Neural cell (in vitro differentiated cells): ENCODE data around the gene KRT2. TPM values are rescaled to one million over a fixed set of nuclear protein-coding genes. Genes with fewer than 3 reads are reported as not detected.

ENCODE experiments used
- H2AFZ ChIP-seq: fragments of 200-600, 300-800 bp; sonication (generic), shearing (Covaris generic); 2 replicates; pipeline ENCODE4 v1.6.0; 2014; ENCODE audit warnings: low read depth, mild to moderate bottlenecking, antibody characterized with exemption, low read length, moderate library complexity
- H3F3A ChIP-seq: fragments of 200-600 bp; shearing (Covaris generic); 2 replicates; pipeline ENCODE4 v1.6.1; 2016; ENCODE audit warnings: mild to moderate bottlenecking, moderate library complexity, mixed read lengths, antibody characterized with exemption, low read length; ENCODE audit not compliant: insufficient read depth, poor library complexity, severe bottlenecking
- H3K27ac ChIP-seq: fragments of 200-600, 300-800 bp; sonication (generic), shearing (Covaris generic); 2 replicates; pipeline ENCODE4 v1.5.1; 2014; ENCODE audit warnings: mild to moderate bottlenecking, low read length, moderate library complexity
- H3K27me3 ChIP-seq: fragments of 300-800, 200-600 bp; sonication (generic), shearing (Covaris generic); 2 replicates; pipeline ENCODE4 v1.6.0; 2014; ENCODE audit warnings: mild to moderate bottlenecking, low read depth, low read length, moderate library complexity; ENCODE audit not compliant: insufficient read depth
- H3K36me3 ChIP-seq: fragments of 300-800, 200-600 bp; sonication (generic), shearing (Covaris generic); 2 replicates; pipeline ENCODE4 v1.5.1; 2014; ENCODE audit warnings: mild to moderate bottlenecking, antibody characterized with exemption, low read length, moderate library complexity; ENCODE audit not compliant: insufficient read depth
- H3K4me2 ChIP-seq: fragments of 300-800, 200-600 bp; sonication (generic), shearing (Covaris generic); 2 replicates; pipeline ENCODE4 v1.6.0; 2014; ENCODE audit warnings: mild to moderate bottlenecking, low read length
- H3K4me3 ChIP-seq: fragments of 300-800, 200-600 bp; sonication (generic), shearing (Covaris generic); 2 replicates; pipeline ENCODE4 v1.5.1; 2014; ENCODE audit warnings: mild to moderate bottlenecking, low read length, moderate library complexity
- H3K79me2 ChIP-seq: fragments of 200-600 bp; shearing (Covaris generic); replicated peaks from 2 replicates; pipeline ENCODE4 v1.6.0; 2014; ENCODE audit warnings: mild to moderate bottlenecking, low read length, moderate library complexity; ENCODE audit not compliant: insufficient read depth
- H3K9ac ChIP-seq: fragments of 300-800, 200-600 bp; sonication (generic), shearing (Covaris generic); 2 replicates; pipeline ENCODE4 v1.6.1; 2016; ENCODE audit warnings: mild to moderate bottlenecking, low read length, mixed read lengths
- H3K9me2 ChIP-seq: fragments of 200-600 bp; shearing (Covaris generic); 2 replicates; pipeline ENCODE4 v1.6.1; 2016; ENCODE audit warnings: mild to moderate bottlenecking, low read length, mixed read lengths; ENCODE audit not compliant: insufficient read depth
- H3K9me3 ChIP-seq: fragments of 200-600, 300-800 bp; sonication (generic), shearing (Covaris generic); 2 replicates; pipeline ENCODE4 v1.6.1; 2016; ENCODE audit warnings: mild to moderate bottlenecking, mixed run types, low read length, moderate library complexity, mixed read lengths
- H4K20me1 ChIP-seq: fragments of 200-600 bp; shearing (Covaris generic); 2 replicates; pipeline ENCODE4 v1.6.1; 2016; ENCODE audit warnings: mild to moderate bottlenecking, mixed run types; ENCODE audit not compliant: insufficient read depth
- EP300 ChIP-seq: fragments of 450-650 bp; conservative IDR thresholded peaks from 2 replicates; pipeline ENCODE4 v1.6.1; 2014; ENCODE audit warnings: antibody characterized with exemption, mild to moderate bottlenecking, moderate library complexity; ENCODE audit not compliant: poor library complexity, severe bottlenecking
- EZH2 ChIP-seq: fragments of 200-600, 300-800 bp; shearing (Covaris generic), sonication (generic); IDR thresholded peaks from 2 replicates; pipeline ENCODE4 v1.6.1; 2014; ENCODE audit warnings: antibody characterized with exemption, low read length, borderline replicate concordance, mild to moderate bottlenecking; ENCODE audit not compliant: insufficient read depth, poor library complexity, severe bottlenecking
- MXI1 ChIP-seq: fragments of 450-650 bp; conservative IDR thresholded peaks from 2 replicates; pipeline ENCODE4 v1.6.1; 2014; ENCODE audit warnings: antibody characterized with exemption, mild to moderate bottlenecking; ENCODE audit not compliant: poor library complexity, severe bottlenecking
- POLR2AphosphoS5 ChIP-seq: IDR thresholded peaks from 2 replicates; pipeline ENCODE4 v1.6.1; 2012
- RAD21 ChIP-seq: fragments of 450-650 bp; conservative IDR thresholded peaks from 2 replicates; pipeline ENCODE4 v1.6.1; 2014; ENCODE audit warnings: antibody characterized with exemption, mild to moderate bottlenecking, moderate library complexity
- SMC3 ChIP-seq: fragments of 450-650 bp; conservative IDR thresholded peaks from 2 replicates; pipeline ENCODE4 v1.6.1; 2014; ENCODE audit warnings: antibody characterized with exemption, mild to moderate bottlenecking, moderate library complexity; ENCODE audit not compliant: poor library complexity
- TAF1 ChIP-seq: IDR thresholded peaks from 2 replicates; pipeline ENCODE4 v1.6.1; 2012; ENCODE audit warnings: low read depth
- polyA plus RNA-seq: library from polyadenylated mRNA; depleted of rRNA; stranded (reverse); fragments of >200 nt; gene quantifications from 2 replicates; pipeline ENCODE4 v1.2.3, GENCODE V29; 2014
- TF ChIP-seq, protein P1 (sequence below): fragments of 450-650 bp; IDR thresholded peaks from 2 replicates; pipeline ENCODE4 v1.5.1; 2014; ENCODE audit warnings: antibody characterized with exemption, mild to moderate bottlenecking, moderate library complexity; ENCODE audit not compliant: poor library complexity, severe bottlenecking
- TF ChIP-seq, protein P2 (sequence below): IDR thresholded peaks from 2 replicates; pipeline ENCODE4 v1.6.1; 2012; ENCODE audit warnings: borderline replicate concordance

KRT2 gene
- polyA plus RNA-seq, 1 donor from 2014 or later = not detected

DNA sequence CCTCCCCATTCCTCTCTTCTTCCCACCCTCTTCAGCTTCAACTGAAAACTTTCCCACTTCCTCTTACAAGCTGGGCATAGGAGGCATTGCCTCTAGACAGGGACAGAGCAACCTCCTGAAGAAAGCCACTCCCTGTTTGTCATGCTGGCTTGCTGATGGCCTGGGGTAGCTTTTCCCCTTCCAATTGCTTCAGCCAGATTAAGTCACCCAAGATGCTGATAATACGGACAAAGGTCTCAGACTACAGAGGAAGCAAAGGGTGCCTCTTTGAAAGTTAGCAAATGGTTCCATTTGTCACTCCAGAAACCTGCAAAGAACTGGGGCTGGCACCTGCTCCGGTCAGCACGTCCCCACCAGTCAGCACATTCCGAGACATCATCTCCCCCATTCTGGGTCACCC lies 6.0 kb downstream of the KRT2 start:
- Histone ChIP-seq H4K20me1 (no peaks in the 10 kb centered on the region), H3K4me3 (no peak overlapping the region), H2AFZ (no peak overlapping the region), H3K27ac (no peak overlapping the region), H3K9me3 (no peaks in the 10 kb centered on the region), H3K79me2 (no peaks in the 10 kb centered on the region), H3K36me3 (no peaks in the 10 kb centered on the region), H3K9me2 (no peaks in the 10 kb centered on the region), H3K4me2 (no peak overlapping the region), H3F3A (no peaks in the 10 kb centered on the region), H3K9ac (no peak overlapping the region), H3K27me3 (no peaks in the 10 kb centered on the region)
- TF ChIP-seq, protein P1, sequence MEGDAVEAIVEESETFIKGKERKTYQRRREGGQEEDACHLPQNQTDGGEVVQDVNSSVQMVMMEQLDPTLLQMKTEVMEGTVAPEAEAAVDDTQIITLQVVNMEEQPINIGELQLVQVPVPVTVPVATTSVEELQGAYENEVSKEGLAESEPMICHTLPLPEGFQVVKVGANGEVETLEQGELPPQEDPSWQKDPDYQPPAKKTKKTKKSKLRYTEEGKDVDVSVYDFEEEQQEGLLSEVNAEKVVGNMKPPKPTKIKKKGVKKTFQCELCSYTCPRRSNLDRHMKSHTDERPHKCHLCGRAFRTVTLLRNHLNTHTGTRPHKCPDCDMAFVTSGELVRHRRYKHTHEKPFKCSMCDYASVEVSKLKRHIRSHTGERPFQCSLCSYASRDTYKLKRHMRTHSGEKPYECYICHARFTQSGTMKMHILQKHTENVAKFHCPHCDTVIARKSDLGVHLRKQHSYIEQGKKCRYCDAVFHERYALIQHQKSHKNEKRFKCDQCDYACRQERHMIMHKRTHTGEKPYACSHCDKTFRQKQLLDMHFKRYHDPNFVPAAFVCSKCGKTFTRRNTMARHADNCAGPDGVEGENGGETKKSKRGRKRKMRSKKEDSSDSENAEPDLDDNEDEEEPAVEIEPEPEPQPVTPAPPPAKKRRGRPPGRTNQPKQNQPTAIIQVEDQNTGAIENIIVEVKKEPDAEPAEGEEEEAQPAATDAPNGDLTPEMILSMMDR = no peak
- TF ChIP-seq, protein P2, sequence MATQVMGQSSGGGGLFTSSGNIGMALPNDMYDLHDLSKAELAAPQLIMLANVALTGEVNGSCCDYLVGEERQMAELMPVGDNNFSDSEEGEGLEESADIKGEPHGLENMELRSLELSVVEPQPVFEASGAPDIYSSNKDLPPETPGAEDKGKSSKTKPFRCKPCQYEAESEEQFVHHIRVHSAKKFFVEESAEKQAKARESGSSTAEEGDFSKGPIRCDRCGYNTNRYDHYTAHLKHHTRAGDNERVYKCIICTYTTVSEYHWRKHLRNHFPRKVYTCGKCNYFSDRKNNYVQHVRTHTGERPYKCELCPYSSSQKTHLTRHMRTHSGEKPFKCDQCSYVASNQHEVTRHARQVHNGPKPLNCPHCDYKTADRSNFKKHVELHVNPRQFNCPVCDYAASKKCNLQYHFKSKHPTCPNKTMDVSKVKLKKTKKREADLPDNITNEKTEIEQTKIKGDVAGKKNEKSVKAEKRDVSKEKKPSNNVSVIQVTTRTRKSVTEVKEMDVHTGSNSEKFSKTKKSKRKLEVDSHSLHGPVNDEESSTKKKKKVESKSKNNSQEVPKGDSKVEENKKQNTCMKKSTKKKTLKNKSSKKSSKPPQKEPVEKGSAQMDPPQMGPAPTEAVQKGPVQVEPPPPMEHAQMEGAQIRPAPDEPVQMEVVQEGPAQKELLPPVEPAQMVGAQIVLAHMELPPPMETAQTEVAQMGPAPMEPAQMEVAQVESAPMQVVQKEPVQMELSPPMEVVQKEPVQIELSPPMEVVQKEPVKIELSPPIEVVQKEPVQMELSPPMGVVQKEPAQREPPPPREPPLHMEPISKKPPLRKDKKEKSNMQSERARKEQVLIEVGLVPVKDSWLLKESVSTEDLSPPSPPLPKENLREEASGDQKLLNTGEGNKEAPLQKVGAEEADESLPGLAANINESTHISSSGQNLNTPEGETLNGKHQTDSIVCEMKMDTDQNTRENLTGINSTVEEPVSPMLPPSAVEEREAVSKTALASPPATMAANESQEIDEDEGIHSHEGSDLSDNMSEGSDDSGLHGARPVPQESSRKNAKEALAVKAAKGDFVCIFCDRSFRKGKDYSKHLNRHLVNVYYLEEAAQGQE = no peak
- TF ChIP-seq SMC3 (no peak), TAF1 (no peak), RAD21 (no peak), MXI1 (no peak), EP300 (no peak), EZH2 (no peak), POLR2AphosphoS5 (no peak)

DNA sequence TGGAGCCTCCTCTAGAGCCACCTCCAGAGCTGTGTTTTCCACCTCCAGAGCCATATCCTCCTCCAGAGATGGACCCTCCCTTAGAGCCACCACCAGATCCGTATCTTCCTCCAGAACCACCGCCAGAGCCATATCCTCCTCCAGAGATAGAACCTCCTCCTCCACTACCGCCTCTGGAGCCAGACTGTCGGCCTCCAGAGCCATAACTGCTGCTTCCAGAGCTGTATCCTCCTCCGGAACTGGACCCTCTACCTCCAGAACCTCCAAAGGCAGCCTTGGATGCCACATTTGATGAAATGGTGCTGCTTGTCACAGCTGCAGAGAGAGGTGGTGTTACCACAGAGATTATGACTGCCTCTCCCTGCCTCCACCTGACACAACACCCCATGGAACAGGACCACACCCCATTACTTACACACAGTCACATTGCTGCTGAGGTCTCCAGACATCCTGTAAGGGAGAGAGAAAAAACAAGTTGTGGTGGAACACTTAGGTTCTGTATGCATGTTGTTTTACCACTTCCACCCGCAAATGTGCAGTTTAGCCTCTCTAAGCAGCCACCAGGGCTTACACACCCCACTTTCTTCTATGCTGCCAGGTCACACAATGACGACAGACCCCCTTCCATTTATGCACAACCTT lies 6.8 kb downstream of the KRT2 start:
- H3K4me2 ChIP-seq = no peak overlapping the region
- H3K27ac ChIP-seq = no peak overlapping the region
- TF ChIP-seq SMC3 = no peak
- TF ChIP-seq TAF1 = no peak
- no peak for TF ChIP-seq RAD21
- no peak for TF ChIP-seq EZH2
- TF ChIP-seq POLR2AphosphoS5 = no peak
- TF ChIP-seq, protein P2 = no peak
- no peak for TF ChIP-seq MXI1
- no peak for TF ChIP-seq EP300
- TF ChIP-seq, protein P1 = no peak
- no peaks in the 10 kb centered on the region for H3K36me3 ChIP-seq
- no peaks in the 10 kb centered on the region for H3K9me2 ChIP-seq
- H3F3A ChIP-seq = no peaks in the 10 kb centered on the region
- no peaks in the 10 kb centered on the region for H3K9me3 ChIP-seq
- H3K9ac ChIP-seq = no peak overlapping the region
- no peaks in the 10 kb centered on the region for H4K20me1 ChIP-seq
- no peaks in the 10 kb centered on the region for H3K79me2 ChIP-seq
- H3K4me3 ChIP-seq = no peak overlapping the region
- no peak overlapping the region for H2AFZ ChIP-seq
- no peaks in the 10 kb centered on the region for H3K27me3 ChIP-seq
